ENCODE results near the gene SEMA4G. TPM values are rescaled to one million over a fixed set of nuclear protein-coding genes. Genes with fewer than 3 reads are reported as not detected.

SEMA4G gene
- total RNA-seq, 1 donor = under 0.01 TPM

DNA sequence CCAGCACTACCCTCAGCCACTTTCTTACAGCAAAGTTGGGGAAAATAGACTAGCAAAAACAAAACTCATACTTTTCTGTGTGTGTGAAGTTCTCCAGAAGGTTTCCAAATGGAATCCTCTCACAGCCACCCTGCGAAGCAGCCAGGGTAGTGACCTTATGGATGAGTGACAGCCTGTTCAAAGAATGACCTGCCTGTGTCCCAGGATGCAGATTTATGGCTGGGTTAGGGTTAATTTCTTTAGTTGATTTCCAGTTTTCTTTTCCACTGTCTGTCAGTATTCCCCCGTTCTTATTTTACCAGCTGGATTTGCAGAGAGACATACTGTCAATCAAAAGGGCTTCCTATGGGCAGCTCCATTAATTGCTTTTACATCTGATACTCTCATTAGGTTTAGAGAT is 2.4 kb upstream of the SEMA4G start:
- DNase-seq (ENCODE audit: insufficient read length, low spot score, missing footprints) = no peak
- H3K27me3 ChIP-seq (ENCODE audit: insufficient read depth, low read length) = peaks cover 3% of the 10 kb centered on the region
- no peaks in the 10 kb centered on the region for H4K20me1 ChIP-seq (ENCODE audit: insufficient read depth, low read length)
- H3K27ac ChIP-seq (ENCODE audit: low read depth, low read length) = no peak overlapping the region
- TF ChIP-seq, protein P1, sequence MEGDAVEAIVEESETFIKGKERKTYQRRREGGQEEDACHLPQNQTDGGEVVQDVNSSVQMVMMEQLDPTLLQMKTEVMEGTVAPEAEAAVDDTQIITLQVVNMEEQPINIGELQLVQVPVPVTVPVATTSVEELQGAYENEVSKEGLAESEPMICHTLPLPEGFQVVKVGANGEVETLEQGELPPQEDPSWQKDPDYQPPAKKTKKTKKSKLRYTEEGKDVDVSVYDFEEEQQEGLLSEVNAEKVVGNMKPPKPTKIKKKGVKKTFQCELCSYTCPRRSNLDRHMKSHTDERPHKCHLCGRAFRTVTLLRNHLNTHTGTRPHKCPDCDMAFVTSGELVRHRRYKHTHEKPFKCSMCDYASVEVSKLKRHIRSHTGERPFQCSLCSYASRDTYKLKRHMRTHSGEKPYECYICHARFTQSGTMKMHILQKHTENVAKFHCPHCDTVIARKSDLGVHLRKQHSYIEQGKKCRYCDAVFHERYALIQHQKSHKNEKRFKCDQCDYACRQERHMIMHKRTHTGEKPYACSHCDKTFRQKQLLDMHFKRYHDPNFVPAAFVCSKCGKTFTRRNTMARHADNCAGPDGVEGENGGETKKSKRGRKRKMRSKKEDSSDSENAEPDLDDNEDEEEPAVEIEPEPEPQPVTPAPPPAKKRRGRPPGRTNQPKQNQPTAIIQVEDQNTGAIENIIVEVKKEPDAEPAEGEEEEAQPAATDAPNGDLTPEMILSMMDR (IDR thresholded peaks at IDR 0.05; ENCODE audit: extremely low read depth, low read depth, low read length) = no peak
- H3K4me1 ChIP-seq (ENCODE audit: insufficient read depth, low read length) = peaks cover 6% of the 10 kb centered on the region
- H3K79me2 ChIP-seq (ENCODE audit: insufficient read depth, low read length) = no peaks in the 10 kb centered on the region
- H3K36me3 ChIP-seq (ENCODE audit: insufficient read depth, low read length) = peaks cover 32% of the 10 kb centered on the region
- no peak overlapping the region for H3K4me2 ChIP-seq (ENCODE audit: insufficient read depth, low read length)
- no peak overlapping the region for H2AFZ ChIP-seq (ENCODE audit: low read length)
- no peaks in the 10 kb centered on the region for H3K9me3 ChIP-seq (ENCODE audit: low read depth, low read length)
- no peak overlapping the region for H3K4me3 ChIP-seq (ENCODE audit: insufficient read depth, low read length)

GRCh38 chr10:100967332-100967731 is 2.0 kb upstream of the SEMA4G start:
- Histone ChIP-seq H3K4me1 (ENCODE audit: insufficient read depth, low read length) (peaks cover 6% of the 10 kb centered on the region), H3K4me2 (ENCODE audit: insufficient read depth, low read length) (no peak overlapping the region), H2AFZ (ENCODE audit: low read length) (no peak overlapping the region), H3K79me2 (ENCODE audit: insufficient read depth, low read length) (no peaks in the 10 kb centered on the region), H3K36me3 (ENCODE audit: insufficient read depth, low read length) (peaks cover 28% of the 10 kb centered on the region), H3K27ac (ENCODE audit: low read depth, low read length) (no peak overlapping the region), H3K4me3 (ENCODE audit: insufficient read depth, low read length) (no peak overlapping the region), H4K20me1 (ENCODE audit: insufficient read depth, low read length) (no peaks in the 10 kb centered on the region), H3K9me3 (ENCODE audit: low read depth, low read length) (no peaks in the 10 kb centered on the region), H3K27me3 (ENCODE audit: insufficient read depth, low read length) (peaks cover 3% of the 10 kb centered on the region)
- TF ChIP-seq, protein P1 (IDR thresholded peaks at IDR 0.05; ENCODE audit: extremely low read depth, low read depth, low read length) = no peak
- DNase-seq (ENCODE audit: insufficient read length, low spot score, missing footprints) = no peak

GRCh38 chr10:100968062-100968736 is 1.1 kb upstream of the SEMA4G start:
- no peak for DNase-seq (ENCODE audit: insufficient read length, low spot score, missing footprints)
- peak overlapping the region; percentile 93 for H3K4me2 ChIP-seq (ENCODE audit: insufficient read depth, low read length)
- TF ChIP-seq, protein P1 (IDR thresholded peaks at IDR 0.05; ENCODE audit: extremely low read depth, low read depth, low read length) = no peak

GRCh38 chr10:100968863-100969186 is 479 bp upstream of the SEMA4G start:
- H4K20me1 ChIP-seq (ENCODE audit: insufficient read depth, low read length) = no peaks in the 10 kb centered on the region
- peak overlapping the region; percentile 73 for H2AFZ ChIP-seq (ENCODE audit: low read length)
- peak overlapping the region; percentile 69 for H3K4me3 ChIP-seq (ENCODE audit: insufficient read depth, low read length)
- H3K79me2 ChIP-seq (ENCODE audit: insufficient read depth, low read length) = no peaks in the 10 kb centered on the region
- H3K4me2 ChIP-seq (ENCODE audit: insufficient read depth, low read length) = peak overlapping the region; percentile 93
- no peak for DNase-seq (ENCODE audit: insufficient read length, low spot score, missing footprints)
- no peaks in the 10 kb centered on the region for H3K9me3 ChIP-seq (ENCODE audit: low read depth, low read length)
- H3K27ac ChIP-seq (ENCODE audit: low read depth, low read length) = no peak overlapping the region
- peaks cover 3% of the 10 kb centered on the region for H3K27me3 ChIP-seq (ENCODE audit: insufficient read depth, low read length)
- TF ChIP-seq, protein P1 (IDR thresholded peaks at IDR 0.05; ENCODE audit: extremely low read depth, low read depth, low read length) = no peak
- H3K4me1 ChIP-seq (ENCODE audit: insufficient read depth, low read length) = peaks cover 6% of the 10 kb centered on the region
- peaks cover 15% of the 10 kb centered on the region for H3K36me3 ChIP-seq (ENCODE audit: insufficient read depth, low read length)

More at GRCh38 chr10:100968062-100968736, 1.1 kb upstream of the SEMA4G start:
- Histone ChIP-seq H3K4me1 (ENCODE audit: insufficient read depth, low read length) (peaks cover 6% of the 10 kb centered on the region), H4K20me1 (ENCODE audit: insufficient read depth, low read length) (no peaks in the 10 kb centered on the region), H3K4me3 (ENCODE audit: insufficient read depth, low read length) (no peak overlapping the region), H3K27me3 (ENCODE audit: insufficient read depth, low read length) (peaks cover 3% of the 10 kb centered on the region), H3K27ac (ENCODE audit: low read depth, low read length) (no peak overlapping the region), H3K79me2 (ENCODE audit: insufficient read depth, low read length) (no peaks in the 10 kb centered on the region), H2AFZ (ENCODE audit: low read length) (no peak overlapping the region), H3K9me3 (ENCODE audit: low read depth, low read length) (no peaks in the 10 kb centered on the region), H3K36me3 (ENCODE audit: insufficient read depth, low read length) (peaks cover 19% of the 10 kb centered on the region)
